Activated T-cell treated with anti-CD3 and anti-CD28 coated beads, Interleukin-2, amount 50 U/mL, for 48 hours (primary cell): ENCODE measurements around the gene KIF12.
"Not testable (repeated sequence)": the region's sequence is repeated elsewhere in the genome, so short reads cannot be mapped to it uniquely, and the experiment has no call there.

ENCODE experiments used
- DNase-seq, 2 experiments: peaks; one replicate each; pipeline ENCODE4 v3.0.0-alpha.2; 2020

The KIF12 gene

GRCh38 chr9:114043660-114044059, 55.4 kb downstream of the KIF12 start:
- DNase-seq = not testable (repeated sequence)
